ENCODE data around the gene CTIF. TPM values are rescaled to one million over a fixed set of nuclear protein-coding genes. Genes with fewer than 3 reads are reported as not detected.

The CTIF gene
- polyA plus RNA-seq, 1 donor: 15.0 TPM

DNA sequence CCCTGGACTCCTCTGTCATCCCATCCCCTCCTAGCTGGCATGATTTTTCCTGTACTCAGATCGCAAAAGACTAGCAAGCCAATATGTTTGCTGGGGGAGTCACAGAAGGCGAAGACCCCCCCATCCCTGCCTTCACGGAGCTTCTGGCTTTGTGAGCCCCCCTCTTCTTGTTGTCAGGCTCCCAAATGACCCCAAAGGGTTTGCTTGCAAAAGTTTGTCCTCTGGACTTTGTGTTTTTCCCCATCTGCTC lies 242.0 kb downstream of the CTIF start:
- no peak for DNase-seq
- Histone ChIP-seq H3K36me3 (ENCODE audit: control insufficient read depth, insufficient read depth, low read length) (no peaks in the 10 kb centered on the region), H3K4me3 (ENCODE audit: low read length) (no peak overlapping the region), H3K27me3 (ENCODE audit: control insufficient read depth, insufficient read depth, low read length) (no peaks in the 10 kb centered on the region), H3K9me3 (ENCODE audit: control insufficient read depth, low read depth, low read length) (no peaks in the 10 kb centered on the region), H3K4me1 (ENCODE audit: control insufficient read depth, insufficient read depth, low read length) (peaks cover 83% of the 10 kb centered on the region), H3K27ac (ENCODE audit: low read length) (peak overlapping the region; percentile 91)
- WGBS (ENCODE audit: insufficient coverage, low lambda C conversion rate): no CpG with 5 or more reads among the region's 3 CpGs

DNA sequence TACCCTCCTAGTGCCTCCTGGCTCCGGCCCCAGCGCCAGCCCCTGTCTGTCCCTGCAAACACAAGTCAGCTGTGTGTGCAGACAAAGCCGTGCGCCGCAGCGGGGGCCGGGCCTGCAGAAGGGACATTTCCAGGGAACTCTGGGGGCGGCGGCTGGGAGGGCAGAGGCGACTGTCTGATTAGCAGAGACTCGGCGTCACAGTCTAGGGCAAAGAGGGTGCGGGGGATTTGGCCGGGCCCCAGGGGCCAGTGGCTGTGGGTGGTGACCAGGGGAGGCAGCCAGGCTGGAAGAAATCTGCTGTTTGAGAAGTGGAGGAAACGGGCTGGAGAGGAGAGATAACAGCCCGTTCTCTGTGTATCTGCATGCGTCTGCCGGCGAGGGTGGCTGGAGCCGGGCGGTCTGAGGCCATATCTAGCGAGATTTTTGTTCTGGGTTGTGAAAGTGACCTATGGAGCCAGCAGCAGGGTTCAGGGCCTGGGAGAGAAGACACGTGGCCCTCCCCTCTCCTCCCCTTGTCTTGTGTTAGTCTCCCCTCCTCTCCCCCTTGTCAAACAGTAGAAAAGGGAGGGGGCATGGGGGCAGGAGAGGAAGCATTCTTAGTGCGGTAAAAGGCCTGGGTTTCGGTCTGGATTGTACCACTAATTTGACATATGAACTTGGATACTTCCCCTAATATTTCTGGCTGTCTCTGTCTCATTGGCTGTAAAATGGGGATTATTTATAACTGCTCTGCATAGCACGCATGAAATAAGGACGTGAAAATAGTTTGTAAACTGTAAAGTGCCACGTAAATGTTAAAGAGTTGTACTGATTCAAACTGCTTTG lies 242.5 kb downstream of the CTIF start:
- Histone ChIP-seq H3K4me3 (ENCODE audit: low read length) (peak overlapping the region; percentile 5), H3K36me3 (ENCODE audit: control insufficient read depth, insufficient read depth, low read length) (no peaks in the 10 kb centered on the region), H3K9me3 (ENCODE audit: control insufficient read depth, low read depth, low read length) (no peaks in the 10 kb centered on the region), H3K27ac (ENCODE audit: low read length) (peak overlapping the region; percentile 91), H3K4me1 (ENCODE audit: control insufficient read depth, insufficient read depth, low read length) (peaks cover 86% of the 10 kb centered on the region), H3K27me3 (ENCODE audit: control insufficient read depth, insufficient read depth, low read length) (no peaks in the 10 kb centered on the region)
- WGBS (ENCODE audit: insufficient coverage, low lambda C conversion rate): no CpG with 5 or more reads among the region's 28 CpGs
- DNase-seq: peak; percentile 91 to 97

DNA sequence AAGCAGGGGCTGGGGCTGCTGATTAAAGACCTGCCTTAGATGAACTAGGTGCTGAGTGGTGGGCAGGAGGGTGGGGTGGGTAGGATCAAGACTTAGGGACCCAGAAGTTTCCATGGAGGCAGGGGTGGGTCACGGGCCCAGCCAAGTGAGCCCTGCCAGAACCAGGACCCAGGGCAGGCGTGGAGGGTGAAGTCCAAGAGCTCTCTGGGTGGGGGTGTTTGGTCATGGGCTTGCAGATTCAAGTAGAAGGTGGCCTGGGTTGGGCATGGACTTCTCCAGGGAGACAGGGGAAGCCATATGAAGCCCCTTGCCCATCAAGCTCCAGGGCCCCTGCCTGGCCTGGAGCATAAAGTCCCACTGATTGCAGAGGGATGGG lies 243.1 kb downstream of the CTIF start:
- Histone ChIP-seq H3K4me3 (ENCODE audit: low read length) (peak overlapping the region; percentile 5), H3K4me1 (ENCODE audit: control insufficient read depth, insufficient read depth, low read length) (peaks cover 86% of the 10 kb centered on the region), H3K36me3 (ENCODE audit: control insufficient read depth, insufficient read depth, low read length) (no peaks in the 10 kb centered on the region), H3K9me3 (ENCODE audit: control insufficient read depth, low read depth, low read length) (no peaks in the 10 kb centered on the region), H3K27ac (ENCODE audit: low read length) (peak overlapping the region; percentile 91), H3K27me3 (ENCODE audit: control insufficient read depth, insufficient read depth, low read length) (no peaks in the 10 kb centered on the region)
- WGBS (ENCODE audit: insufficient coverage, low lambda C conversion rate): no CpG with 5 or more reads among the region's 2 CpGs
- DNase-seq: peak in 1 of 2 donors; percentile 78

DNA sequence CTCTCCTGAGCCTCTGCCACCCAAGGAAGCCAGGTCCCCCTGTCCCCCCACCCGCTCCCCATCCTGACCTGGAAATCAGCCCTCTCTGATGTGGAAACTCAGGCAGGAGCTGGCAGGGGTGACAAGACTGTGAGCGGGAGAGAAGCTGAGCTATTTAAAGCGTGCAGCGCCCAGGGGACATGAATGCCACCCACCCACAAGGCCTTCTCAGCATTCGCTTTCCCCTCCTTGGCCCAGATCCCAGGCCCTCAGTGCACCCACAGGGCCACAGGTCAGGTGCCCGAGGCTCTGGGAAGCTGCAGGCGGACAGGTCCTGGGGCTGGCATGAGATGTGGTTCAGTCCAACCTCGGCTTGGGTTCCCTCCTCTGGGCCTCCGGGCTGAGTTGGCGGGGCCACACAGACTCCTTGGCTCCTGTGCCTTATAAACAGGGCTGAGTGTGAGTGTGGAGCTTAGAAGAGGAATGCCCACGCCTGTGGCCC lies 243.6 kb downstream of the CTIF start:
- H3K27ac ChIP-seq (ENCODE audit: low read length): peak overlapping the region; percentile 91
- H3K4me1 ChIP-seq (ENCODE audit: control insufficient read depth, insufficient read depth, low read length): peaks cover 83% of the 10 kb centered on the region
- H3K9me3 ChIP-seq (ENCODE audit: control insufficient read depth, low read depth, low read length): no peaks in the 10 kb centered on the region
- H3K36me3 ChIP-seq (ENCODE audit: control insufficient read depth, insufficient read depth, low read length): no peaks in the 10 kb centered on the region
- H3K27me3 ChIP-seq (ENCODE audit: control insufficient read depth, insufficient read depth, low read length): no peaks in the 10 kb centered on the region
- DNase-seq: no peak
- WGBS (ENCODE audit: insufficient coverage, low lambda C conversion rate): no CpG with 5 or more reads among the region's 11 CpGs
- H3K4me3 ChIP-seq (ENCODE audit: low read length): no peak overlapping the region

DNA sequence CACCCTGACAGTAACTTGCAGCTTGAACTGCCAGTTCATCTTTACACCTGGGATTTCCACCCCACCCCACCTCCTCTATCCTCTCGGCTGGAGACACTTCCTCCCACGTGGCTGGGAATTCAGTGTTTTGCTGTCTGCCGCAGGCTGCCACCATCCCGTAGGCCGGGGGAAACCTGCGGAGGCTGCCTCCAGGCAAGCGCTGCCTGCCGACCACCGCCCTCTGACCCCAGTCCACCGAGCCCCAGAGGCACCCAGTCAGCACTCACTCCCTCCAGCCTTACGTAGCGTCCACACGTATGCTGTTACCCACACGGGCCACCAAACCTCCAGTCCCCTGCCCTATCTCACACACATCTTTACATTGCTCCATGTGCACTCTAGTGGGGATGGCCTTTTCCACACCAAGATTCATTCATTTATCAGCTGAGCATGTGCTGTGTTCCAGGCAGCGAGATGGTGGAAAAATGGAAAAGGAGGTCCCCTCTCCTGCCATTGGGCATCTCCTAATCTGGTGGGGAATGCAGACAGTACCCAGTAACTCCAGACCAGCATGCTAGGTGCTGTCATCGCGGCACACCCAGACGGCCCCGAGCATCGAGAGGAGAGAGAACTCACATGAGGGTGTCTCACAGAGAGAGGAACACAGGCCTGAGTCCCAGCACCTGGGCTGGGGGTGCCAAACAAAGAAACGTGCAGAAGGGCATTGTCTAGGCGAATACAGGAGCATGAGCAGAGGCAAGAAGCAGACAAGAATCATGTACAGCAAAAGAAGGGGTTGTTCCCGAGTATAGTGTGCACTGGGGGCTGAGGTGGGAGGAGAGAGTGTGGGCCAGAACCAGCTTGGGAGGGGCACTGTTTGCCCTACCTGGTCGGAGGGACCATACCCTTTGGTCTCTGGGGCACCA lies 245.0 kb downstream of the CTIF start:
- Histone ChIP-seq H3K27me3 (ENCODE audit: control insufficient read depth, insufficient read depth, low read length) (no peaks in the 10 kb centered on the region), H3K27ac (ENCODE audit: low read length) (peak overlapping the region; percentile 91), H3K4me1 (ENCODE audit: control insufficient read depth, insufficient read depth, low read length) (peaks cover 83% of the 10 kb centered on the region), H3K4me3 (ENCODE audit: low read length) (no peak overlapping the region), H3K9me3 (ENCODE audit: control insufficient read depth, low read depth, low read length) (no peaks in the 10 kb centered on the region), H3K36me3 (ENCODE audit: control insufficient read depth, insufficient read depth, low read length) (no peaks in the 10 kb centered on the region)
- 100% methylated on average over 1 of the region's 24 CpGs for WGBS (ENCODE audit: insufficient coverage, low lambda C conversion rate)
- peak in 1 of 2 donors; percentile 46 for DNase-seq

DNA sequence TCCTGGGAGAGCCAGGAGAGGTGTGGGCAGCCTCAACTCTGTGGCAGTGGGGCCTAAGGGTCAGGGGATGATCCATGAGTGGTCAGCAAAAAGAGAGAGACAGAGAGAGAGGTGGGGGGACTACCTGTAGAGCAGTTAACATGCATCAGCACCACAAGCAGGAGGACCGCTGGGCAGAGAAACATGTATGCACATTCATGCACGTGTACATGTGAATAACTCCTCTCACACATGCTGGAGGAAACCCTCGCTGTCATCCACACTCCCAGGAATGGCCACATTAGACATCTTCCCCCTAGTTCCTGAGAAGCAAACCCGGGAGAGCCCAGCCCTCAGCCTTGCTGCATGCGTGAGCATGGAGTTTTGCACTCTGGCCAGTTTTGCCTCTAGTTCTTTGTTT lies 245.8 kb downstream of the CTIF start:
- H3K36me3 ChIP-seq (ENCODE audit: control insufficient read depth, insufficient read depth, low read length): no peaks in the 10 kb centered on the region
- WGBS (ENCODE audit: insufficient coverage, low lambda C conversion rate): 100% methylated on average over 1 of the region's 5 CpGs
- no peaks in the 10 kb centered on the region for H3K27me3 ChIP-seq (ENCODE audit: control insufficient read depth, insufficient read depth, low read length)
- peaks cover 75% of the 10 kb centered on the region for H3K4me1 ChIP-seq (ENCODE audit: control insufficient read depth, insufficient read depth, low read length)
- DNase-seq: no peak
- no peak overlapping the region for H3K4me3 ChIP-seq (ENCODE audit: low read length)
- H3K9me3 ChIP-seq (ENCODE audit: control insufficient read depth, low read depth, low read length): no peaks in the 10 kb centered on the region
- H3K27ac ChIP-seq (ENCODE audit: low read length): no peak overlapping the region

DNA sequence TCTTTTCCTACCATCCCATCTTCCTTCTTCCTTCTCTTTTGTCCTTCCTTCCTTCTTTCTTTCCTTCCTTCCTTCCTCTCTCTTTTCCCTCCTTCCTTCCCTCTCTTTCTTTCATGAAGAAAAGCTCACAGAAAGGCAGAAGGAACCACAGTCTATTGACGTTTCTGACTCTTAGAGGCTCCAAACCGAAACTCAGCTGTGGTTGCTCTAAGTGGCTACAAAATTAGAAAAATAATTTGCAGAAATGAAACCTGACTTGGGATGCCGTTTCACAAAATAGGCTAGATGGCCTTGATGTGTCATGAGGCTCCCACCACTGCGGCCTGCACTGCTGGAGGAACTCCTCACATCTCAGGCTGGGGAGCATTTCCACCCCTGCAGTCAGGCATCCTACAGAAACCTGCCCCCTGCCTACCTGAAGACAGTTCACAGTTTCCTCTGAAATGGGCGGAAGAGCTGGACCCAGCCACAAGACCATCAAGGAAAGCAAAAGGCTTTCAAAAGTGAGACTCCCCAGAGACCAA lies 246.3 kb downstream of the CTIF start:
- no CpG with 5 or more reads among the region's 5 CpGs for WGBS (ENCODE audit: insufficient coverage, low lambda C conversion rate)
- no peak overlapping the region for H3K27ac ChIP-seq (ENCODE audit: low read length)
- H3K4me3 ChIP-seq (ENCODE audit: low read length): no peak overlapping the region

DNA sequence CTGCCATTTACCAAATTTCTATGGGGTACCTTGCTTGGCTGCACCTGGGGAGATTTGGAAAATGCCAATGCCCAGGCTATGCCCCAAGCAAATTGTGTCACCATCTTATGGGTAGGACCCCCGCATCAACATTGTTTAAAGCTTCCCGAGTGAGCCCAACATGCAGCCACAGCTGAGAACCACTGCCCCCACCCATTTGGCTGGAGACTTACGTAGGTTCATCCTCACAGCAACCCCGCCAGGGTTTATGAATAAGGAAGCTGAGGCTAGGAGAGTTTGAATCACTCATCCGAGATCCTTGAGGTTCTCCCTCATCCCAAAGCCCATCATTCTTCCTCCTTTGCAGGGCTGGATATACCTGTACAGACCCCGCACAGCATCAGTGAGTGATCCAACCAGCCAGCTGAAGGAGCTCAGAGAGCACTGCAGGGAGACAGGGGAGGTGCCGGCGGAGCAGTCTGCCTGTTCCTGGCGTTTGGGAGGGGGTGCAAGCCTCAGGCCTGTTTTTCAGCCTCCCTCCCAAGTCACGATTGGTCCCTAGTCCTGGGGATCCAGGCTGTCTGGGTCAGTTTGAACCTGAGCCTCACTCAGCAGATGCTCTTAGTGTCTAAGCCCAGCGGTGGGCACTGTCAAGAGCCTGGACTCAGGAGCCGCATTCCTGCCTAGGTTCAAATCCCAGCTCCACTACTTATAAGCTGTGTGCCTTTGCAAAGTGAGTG lies 247.1 kb downstream of the CTIF start:
- no CpG with 5 or more reads among the region's 12 CpGs for WGBS (ENCODE audit: insufficient coverage, low lambda C conversion rate)
- Histone ChIP-seq H3K27ac (ENCODE audit: low read length) (no peak overlapping the region), H3K36me3 (ENCODE audit: control insufficient read depth, insufficient read depth, low read length) (no peaks in the 10 kb centered on the region), H3K4me1 (ENCODE audit: control insufficient read depth, insufficient read depth, low read length) (peaks cover 62% of the 10 kb centered on the region), H3K9me3 (ENCODE audit: control insufficient read depth, low read depth, low read length) (no peaks in the 10 kb centered on the region), H3K27me3 (ENCODE audit: control insufficient read depth, insufficient read depth, low read length) (no peaks in the 10 kb centered on the region), H3K4me3 (ENCODE audit: low read length) (no peak overlapping the region)
- DNase-seq: no peak

More for the DNA sequence above, 246.3 kb downstream of the CTIF start:
- no peak for DNase-seq
- H3K36me3 ChIP-seq (ENCODE audit: control insufficient read depth, insufficient read depth, low read length): no peaks in the 10 kb centered on the region
- H3K9me3 ChIP-seq (ENCODE audit: control insufficient read depth, low read depth, low read length): no peaks in the 10 kb centered on the region
- H3K4me1 ChIP-seq (ENCODE audit: control insufficient read depth, insufficient read depth, low read length): peaks cover 70% of the 10 kb centered on the region
- H3K27me3 ChIP-seq (ENCODE audit: control insufficient read depth, insufficient read depth, low read length): no peaks in the 10 kb centered on the region

DNA sequence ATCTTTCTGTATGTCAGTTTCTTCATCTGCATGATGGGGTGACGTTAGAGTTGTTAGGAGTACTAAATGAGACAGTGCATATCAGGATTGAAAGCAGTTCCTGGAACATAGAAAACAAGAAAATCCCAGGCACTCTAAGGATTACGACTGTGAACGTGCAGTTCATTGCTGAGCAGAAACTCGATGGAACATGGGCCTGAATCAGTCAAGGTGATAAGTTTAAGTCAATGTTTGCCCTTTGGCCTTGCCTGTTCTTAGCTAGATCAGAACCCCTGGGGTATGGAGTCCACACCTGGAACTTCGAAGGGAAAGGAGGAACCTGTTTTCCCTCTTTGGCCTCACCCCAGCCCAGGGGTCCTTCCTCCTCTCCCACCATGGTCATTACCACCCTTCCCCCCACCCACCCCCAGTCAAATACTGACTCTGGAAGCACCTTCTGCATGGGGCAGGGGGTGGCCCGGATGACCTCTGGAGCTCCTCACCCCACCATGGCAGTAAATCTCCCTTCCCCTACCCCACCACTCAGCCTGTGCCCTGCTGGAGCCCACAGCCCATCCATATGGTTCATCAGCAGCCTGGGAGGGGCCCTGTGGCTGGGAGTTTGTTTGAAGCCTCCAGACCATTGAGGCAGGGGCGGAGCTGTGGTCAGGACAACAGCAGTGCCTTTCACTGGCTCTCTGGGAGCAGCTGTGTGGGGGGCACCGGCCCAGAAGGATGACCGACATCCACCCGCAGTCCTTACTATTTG lies 247.8 kb downstream of the CTIF start:
- Histone ChIP-seq H3K4me3 (ENCODE audit: low read length) (no peak overlapping the region), H3K27ac (ENCODE audit: low read length) (no peak overlapping the region), H3K9me3 (ENCODE audit: control insufficient read depth, low read depth, low read length) (no peaks in the 10 kb centered on the region), H3K36me3 (ENCODE audit: control insufficient read depth, insufficient read depth, low read length) (no peaks in the 10 kb centered on the region), H3K27me3 (ENCODE audit: control insufficient read depth, insufficient read depth, low read length) (no peaks in the 10 kb centered on the region), H3K4me1 (ENCODE audit: control insufficient read depth, insufficient read depth, low read length) (peaks cover 55% of the 10 kb centered on the region)
- no CpG with 5 or more reads among the region's 10 CpGs for WGBS (ENCODE audit: insufficient coverage, low lambda C conversion rate)
- peak in 1 of 2 donors; percentile 54 for DNase-seq

Data from large intestine (tissue), 3 donors.